Tibial nerve (tissue), 4 donors: Measurements from ENCODE around the gene ARMC8. TPM values are rescaled to one million over a fixed set of nuclear protein-coding genes. Genes with fewer than 3 reads are reported as not detected.

Experiments
- DNase-seq, 2 donors: peaks; one replicate each; pipeline ENCODE4 v3.0.0-alpha.2; 2019; ENCODE audit warnings: low spot score in 2 of 2
- H3K27ac ChIP-seq, 4 donors: fragments of 200-600 bp; sonication (generic) in 3 of 4; one replicate each; pipeline ENCODE4 v1.5.1; 2017 to 2019; ENCODE audit warnings: mild to moderate bottlenecking in 1 of 4
- H3K27me3 ChIP-seq, 2 donors: fragments of 200-600 bp; sonication (generic) in 1 of 2; one replicate each; pipeline versions ENCODE4 v1.5.1 to v1.6.0; 2017 to 2019
- H3K36me3 ChIP-seq, 3 donors: fragments of 200-600 bp; sonication (generic); one replicate each; pipeline ENCODE4 v1.5.1; 2018 to 2019
- H3K4me1 ChIP-seq, 4 donors: fragments of 200-600 bp; sonication (generic) in 3 of 4; one replicate each; pipeline ENCODE4 v1.5.1; 2017 to 2019
- H3K4me3 ChIP-seq, 4 donors: fragments of 200-600 bp; sonication (generic) in 3 of 4; one replicate each; pipeline ENCODE4 v1.5.1; 2017 to 2019; ENCODE audit warnings: mild to moderate bottlenecking in 1 of 4, moderate library complexity in 1 of 4
- H3K9me3 ChIP-seq, 4 donors: fragments of 200-600 bp; sonication (generic) in 3 of 4; one replicate each; pipeline ENCODE4 v1.5.1; 2017 to 2019
- EP300 ChIP-seq, 2 donors: sonication (generic); formaldehyde crosslinking; IDR thresholded peaks; one replicate each; pipeline ENCODE4 v1.6.1; 2017; ENCODE audit warnings: antibody characterized with exemption in 2 of 2, mild to moderate bottlenecking in 1 of 2
- POLR2A ChIP-seq, 2 donors: fragments of 450-650 bp; IDR thresholded peaks; one replicate each; pipeline ENCODE4 v1.6.1; 2017; ENCODE audit warnings: antibody characterized with exemption in 2 of 2, mild to moderate bottlenecking in 2 of 2, moderate library complexity in 2 of 2
- WGBS, 2 donors: methylation state at CpG; one replicate each; pipeline ENCODE4 v1.1.5; 2018; 5-methylcytosine and 5-hydroxymethylcytosine counted together
- total RNA-seq, 4 donors: library from RNA; depleted of rRNA; stranded (reverse); fragments of >200 nt; gene quantifications; one replicate each; pipeline ENCODE4 v1.1.0, GENCODE V29; 2016
- TF ChIP-seq, protein P1 (sequence below), 5 experiments: fragments of 200-600 bp in 3 of 5; fragments of 450-650 bp in 2 of 5; sonication (generic) in 3 of 5; IDR thresholded peaks; one replicate each; pipeline ENCODE4 v1.5.1; 2016 to 2019; ENCODE audit warnings: antibody characterized with exemption in 5 of 5, mild to moderate bottlenecking in 3 of 5, moderate library complexity in 2 of 5

Gene ARMC8
- total RNA-seq, 4 donors from 2014 or later: 47.3 to 69.6 (median 55.7) TPM

GRCh38 chr3:138289260-138289659, 102.2 kb downstream of the ARMC8 start:
- no peaks in the 10 kb centered on the region for H3K4me1 ChIP-seq
- DNase-seq: no peak
- H3K36me3 ChIP-seq: peaks cover 6 to 99% (median 19%) of the 10 kb centered on the region in 3 donors
- no peak overlapping the region for H3K27ac ChIP-seq
- 92% methylated on average over 2 of the region's 2 CpGs for WGBS, 2 donors
- no peak for TF ChIP-seq POLR2A (IDR thresholded peaks at IDR 0.05)
- TF ChIP-seq, protein P1, sequence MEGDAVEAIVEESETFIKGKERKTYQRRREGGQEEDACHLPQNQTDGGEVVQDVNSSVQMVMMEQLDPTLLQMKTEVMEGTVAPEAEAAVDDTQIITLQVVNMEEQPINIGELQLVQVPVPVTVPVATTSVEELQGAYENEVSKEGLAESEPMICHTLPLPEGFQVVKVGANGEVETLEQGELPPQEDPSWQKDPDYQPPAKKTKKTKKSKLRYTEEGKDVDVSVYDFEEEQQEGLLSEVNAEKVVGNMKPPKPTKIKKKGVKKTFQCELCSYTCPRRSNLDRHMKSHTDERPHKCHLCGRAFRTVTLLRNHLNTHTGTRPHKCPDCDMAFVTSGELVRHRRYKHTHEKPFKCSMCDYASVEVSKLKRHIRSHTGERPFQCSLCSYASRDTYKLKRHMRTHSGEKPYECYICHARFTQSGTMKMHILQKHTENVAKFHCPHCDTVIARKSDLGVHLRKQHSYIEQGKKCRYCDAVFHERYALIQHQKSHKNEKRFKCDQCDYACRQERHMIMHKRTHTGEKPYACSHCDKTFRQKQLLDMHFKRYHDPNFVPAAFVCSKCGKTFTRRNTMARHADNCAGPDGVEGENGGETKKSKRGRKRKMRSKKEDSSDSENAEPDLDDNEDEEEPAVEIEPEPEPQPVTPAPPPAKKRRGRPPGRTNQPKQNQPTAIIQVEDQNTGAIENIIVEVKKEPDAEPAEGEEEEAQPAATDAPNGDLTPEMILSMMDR (IDR thresholded peaks at IDR 0.05): no peak
- no peak for TF ChIP-seq EP300 (IDR thresholded peaks at IDR 0.05)
- H3K27me3 ChIP-seq: no peaks in the 10 kb centered on the region
- no peaks in the 10 kb centered on the region for H3K9me3 ChIP-seq
- no peak overlapping the region for H3K4me3 ChIP-seq

DNA sequence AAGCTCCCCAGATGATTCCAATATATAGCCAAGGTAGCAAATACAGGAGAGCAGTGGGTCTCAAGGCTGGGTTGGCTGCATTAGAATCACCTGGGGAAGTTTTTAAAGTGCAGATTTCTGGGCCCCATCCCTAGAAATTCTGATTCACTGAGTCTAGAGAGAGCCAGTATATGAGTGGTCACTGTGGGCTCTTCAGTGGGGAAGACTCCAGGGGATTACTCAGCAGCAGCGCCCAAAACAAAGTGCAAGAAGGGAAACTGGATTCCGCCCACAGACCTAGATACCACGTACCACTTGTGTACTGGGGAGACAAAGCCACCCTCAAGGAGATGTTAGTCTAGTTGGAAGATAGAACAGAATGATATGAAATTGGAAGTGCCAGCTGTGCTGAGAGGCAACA, 102.6 kb downstream of the ARMC8 start:
- Histone ChIP-seq H3K27ac (no peak overlapping the region), H3K4me3 (no peak overlapping the region), H3K27me3 (no peaks in the 10 kb centered on the region), H3K36me3 (peaks cover 6 to 99% (median 15%) of the 10 kb centered on the region in 3 donors), H3K4me1 (no peaks in the 10 kb centered on the region), H3K9me3 (no peaks in the 10 kb centered on the region)
- WGBS, 2 donors: 96 to 98% methylated on average over 3 of the region's 3 CpGs
- TF ChIP-seq, protein P1 (IDR thresholded peaks at IDR 0.05): no peak
- TF ChIP-seq POLR2A (IDR thresholded peaks at IDR 0.05) (no peak), EP300 (IDR thresholded peaks at IDR 0.05) (no peak)
- DNase-seq: no peak

- no peaks in the 10 kb centered on the region for H3K27me3 ChIP-seq
- H3K27ac ChIP-seq: no peak overlapping the region
- no peaks in the 10 kb centered on the region for H3K9me3 ChIP-seq
- H3K4me3 ChIP-seq: no peak overlapping the region
- H3K4me1 ChIP-seq: no peaks in the 10 kb centered on the region
- DNase-seq: no peak
- H3K36me3 ChIP-seq: peaks cover 0 to 80% (median 0%) of the 10 kb centered on the region in 3 donors
- WGBS, 2 donors: 89 to 91% methylated on average over 1 of the region's 1 CpG
- TF ChIP-seq, protein P1 (IDR thresholded peaks at IDR 0.05): no peak
- TF ChIP-seq EP300 (IDR thresholded peaks at IDR 0.05) (no peak), POLR2A (IDR thresholded peaks at IDR 0.05) (no peak)
These were observed 109.5 kb downstream of the ARMC8 start for GRCh38 chr3:138296639-138297038.

DNA sequence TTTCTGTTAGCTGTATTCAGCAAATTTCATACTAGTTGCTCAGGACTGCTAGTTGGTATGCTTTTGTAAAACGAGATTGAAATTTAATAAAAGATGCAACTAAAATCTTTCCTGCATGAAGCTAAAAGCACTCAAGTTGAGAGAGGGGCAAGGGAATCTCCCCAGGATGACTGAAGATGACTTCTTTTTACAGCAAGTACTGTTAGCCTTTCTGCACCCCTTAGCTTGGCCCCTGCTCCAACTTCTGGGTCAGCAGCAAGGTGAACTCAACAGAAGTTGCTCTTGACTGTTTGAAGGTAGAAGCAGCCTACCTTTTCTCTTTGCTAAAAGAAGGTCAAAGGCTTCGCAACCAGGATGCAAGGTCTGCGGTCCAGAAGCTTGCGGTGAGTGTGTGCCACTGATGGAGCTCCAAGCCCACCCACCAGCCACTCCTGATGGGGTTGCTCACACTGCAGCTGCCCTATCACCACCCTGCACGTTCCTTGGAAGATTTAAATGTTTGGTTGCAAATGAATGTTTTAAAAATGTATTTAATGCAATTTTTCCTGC, 110.0 kb downstream of the ARMC8 start:
- Histone ChIP-seq H3K9me3 (no peaks in the 10 kb centered on the region), H3K4me3 (no peak overlapping the region), H3K36me3 (peaks cover 0 to 75% (median 0%) of the 10 kb centered on the region in 3 donors), H3K27me3 (no peaks in the 10 kb centered on the region), H3K4me1 (no peaks in the 10 kb centered on the region), H3K27ac (no peak overlapping the region)
- 89 to 90% methylated on average over 5 of the region's 5 CpGs for WGBS, 2 donors
- no peak for DNase-seq
- TF ChIP-seq POLR2A (IDR thresholded peaks at IDR 0.05): no peak
- TF ChIP-seq EP300 (IDR thresholded peaks at IDR 0.05): no peak
- TF ChIP-seq, protein P1 (IDR thresholded peaks at IDR 0.05): no peak

- no peak overlapping the region for H3K27ac ChIP-seq
- no peaks in the 10 kb centered on the region for H3K4me1 ChIP-seq
- no peaks in the 10 kb centered on the region for H3K9me3 ChIP-seq
- TF ChIP-seq POLR2A (IDR thresholded peaks at IDR 0.05) (no peak), EP300 (IDR thresholded peaks at IDR 0.05) (no peak)
- TF ChIP-seq, protein P1 (IDR thresholded peaks at IDR 0.05): no peak
- no peak overlapping the region for H3K4me3 ChIP-seq
- no peaks in the 10 kb centered on the region for H3K27me3 ChIP-seq
- H3K36me3 ChIP-seq: peaks cover 0 to 68% (median 0%) of the 10 kb centered on the region in 3 donors
- 83 to 89% methylated on average over 1 of the region's 1 CpG for WGBS, 2 donors
- DNase-seq: no peak
These were observed 110.8 kb downstream of the ARMC8 start for GRCh38 chr3:138297876-138298275.
